Measurements from ENCODE around the gene CPA4. TPM values are rescaled to one million over a fixed set of nuclear protein-coding genes. Genes with fewer than 3 reads are reported as not detected.

The CPA4 gene
- total RNA-seq, 1 experiment from 2014 or later, result 22.1 TPM

DNA sequence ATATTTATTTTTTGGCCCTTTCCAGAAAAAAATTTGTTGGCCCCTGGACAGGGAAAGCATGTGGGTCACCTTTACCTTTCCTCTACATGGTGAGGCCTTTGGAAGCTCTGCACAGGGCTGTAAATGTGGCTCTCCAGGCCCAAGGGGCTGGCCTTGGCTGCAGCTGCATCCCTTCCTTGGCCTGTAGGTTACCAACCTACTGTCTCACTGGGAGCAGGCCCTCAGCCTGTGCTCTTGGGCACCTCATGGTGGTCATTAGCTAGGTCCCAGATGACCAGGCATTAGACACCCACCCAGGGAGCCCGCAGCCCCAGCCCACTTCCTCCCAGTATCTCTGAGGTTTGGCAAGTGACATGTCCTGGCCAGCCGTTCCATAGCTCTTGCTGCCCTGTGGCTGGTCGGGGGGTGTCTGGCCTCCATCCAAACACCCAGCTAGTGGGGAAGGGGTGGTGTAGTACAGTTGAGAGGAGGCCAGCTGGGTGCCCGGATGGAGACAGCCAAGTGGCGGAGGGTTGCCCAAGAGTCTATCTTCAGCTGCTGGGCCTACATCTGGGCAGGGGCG, 44.5 kb downstream of the CPA4 start:
- Histone ChIP-seq H3K27ac (ENCODE audit: low read length) (no peak overlapping the region), H3K4me3 (ENCODE audit: low read length) (no peak overlapping the region), H3K9me3 (ENCODE audit: low read length) (no peaks in the 10 kb centered on the region), H2AFZ (ENCODE audit: low read length) (no peak overlapping the region), H3K27me3 (ENCODE audit: low read length) (no peaks in the 10 kb centered on the region), H3F3A (ENCODE audit: low read length, unreplicated experiment) (no peaks in the 10 kb centered on the region), H3K9ac (ENCODE audit: low read length) (no peak overlapping the region), H3K4me1 (ENCODE audit: insufficient read depth, low read length) (no peaks in the 10 kb centered on the region), H3K79me2 (ENCODE audit: low read length) (no peaks in the 10 kb centered on the region), H4K20me1 (ENCODE audit: low read length) (no peaks in the 10 kb centered on the region), H3K9me2 (replicated peaks; ENCODE audit: low read length) (no peaks in the 10 kb centered on the region), H3K36me3 (ENCODE audit: low read depth, low read length) (no peaks in the 10 kb centered on the region), H3K4me2 (ENCODE audit: low read length) (no peak overlapping the region)
- TF ChIP-seq EZH2 (IDR thresholded peaks at IDR 0.05; ENCODE audit: low read length, unreplicated experiment), result no peak
- no peak for TF ChIP-seq EZH2phosphoT487 (IDR thresholded peaks at IDR 0.05; ENCODE audit: borderline replicate concordance, low read length)
- TF ChIP-seq, protein P1, sequence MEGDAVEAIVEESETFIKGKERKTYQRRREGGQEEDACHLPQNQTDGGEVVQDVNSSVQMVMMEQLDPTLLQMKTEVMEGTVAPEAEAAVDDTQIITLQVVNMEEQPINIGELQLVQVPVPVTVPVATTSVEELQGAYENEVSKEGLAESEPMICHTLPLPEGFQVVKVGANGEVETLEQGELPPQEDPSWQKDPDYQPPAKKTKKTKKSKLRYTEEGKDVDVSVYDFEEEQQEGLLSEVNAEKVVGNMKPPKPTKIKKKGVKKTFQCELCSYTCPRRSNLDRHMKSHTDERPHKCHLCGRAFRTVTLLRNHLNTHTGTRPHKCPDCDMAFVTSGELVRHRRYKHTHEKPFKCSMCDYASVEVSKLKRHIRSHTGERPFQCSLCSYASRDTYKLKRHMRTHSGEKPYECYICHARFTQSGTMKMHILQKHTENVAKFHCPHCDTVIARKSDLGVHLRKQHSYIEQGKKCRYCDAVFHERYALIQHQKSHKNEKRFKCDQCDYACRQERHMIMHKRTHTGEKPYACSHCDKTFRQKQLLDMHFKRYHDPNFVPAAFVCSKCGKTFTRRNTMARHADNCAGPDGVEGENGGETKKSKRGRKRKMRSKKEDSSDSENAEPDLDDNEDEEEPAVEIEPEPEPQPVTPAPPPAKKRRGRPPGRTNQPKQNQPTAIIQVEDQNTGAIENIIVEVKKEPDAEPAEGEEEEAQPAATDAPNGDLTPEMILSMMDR (conservative IDR thresholded peaks at IDR 0.05; ENCODE audit: low read depth, low read length), result no peak
- no TSS peak for BruUV-seq (replicated peaks)
- POLR2A ChIA-PET (ENCODE audit: unreplicated experiment), result no interaction called here
- CTCF ChIA-PET, result no interaction called here
- no peak for ATAC-seq
- no peak for DNase-seq
- intact Hi-C loops (cut with micrococcal nuclease), result no loop called here

DNA sequence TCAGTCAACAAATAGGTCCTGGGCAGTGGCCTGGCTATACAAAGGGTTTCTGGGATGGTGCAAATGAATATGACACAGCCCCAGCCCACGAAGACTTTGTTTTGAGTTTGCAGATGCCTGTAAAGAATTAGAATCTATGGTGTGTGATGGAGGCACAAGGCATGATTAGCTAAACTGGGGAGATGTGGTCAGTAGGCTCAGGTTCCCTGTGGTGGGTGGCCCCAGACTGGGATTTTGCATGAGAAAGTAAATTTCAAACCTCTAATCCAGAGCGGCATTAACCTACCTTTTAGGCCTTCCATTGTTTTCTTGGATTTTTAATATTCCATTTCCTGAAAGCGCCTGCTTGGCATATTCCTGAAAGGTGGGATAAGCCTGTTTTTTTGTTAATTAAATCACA, 45.3 kb downstream of the CPA4 start:
- intact Hi-C loops (cut with micrococcal nuclease), result no loop called here
- H3K4me2 ChIP-seq (ENCODE audit: low read length), result no peak overlapping the region
- no peaks in the 10 kb centered on the region for H3K27me3 ChIP-seq (ENCODE audit: low read length)
- H3K36me3 ChIP-seq (ENCODE audit: low read depth, low read length), result no peaks in the 10 kb centered on the region
- H3K4me1 ChIP-seq (ENCODE audit: insufficient read depth, low read length), result no peaks in the 10 kb centered on the region
- no TSS peak for BruUV-seq (replicated peaks)
- H3K9me2 ChIP-seq (replicated peaks; ENCODE audit: low read length), result no peaks in the 10 kb centered on the region
- H3K79me2 ChIP-seq (ENCODE audit: low read length), result no peaks in the 10 kb centered on the region
- TF ChIP-seq EZH2 (IDR thresholded peaks at IDR 0.05; ENCODE audit: low read length, unreplicated experiment) (no peak), EZH2phosphoT487 (IDR thresholded peaks at IDR 0.05; ENCODE audit: borderline replicate concordance, low read length) (no peak)
- TF ChIP-seq, protein P1 (conservative IDR thresholded peaks at IDR 0.05; ENCODE audit: low read depth, low read length), result no peak
- no peak overlapping the region for H3K4me3 ChIP-seq (ENCODE audit: low read length)
- H2AFZ ChIP-seq (ENCODE audit: low read length), result no peak overlapping the region
- ATAC-seq, result no peak
- DNase-seq, result no peak
- ChIA-PET CTCF (no interaction called here), POLR2A (ENCODE audit: unreplicated experiment) (no interaction called here)
- no peak overlapping the region for H3K27ac ChIP-seq (ENCODE audit: low read length)
- H3K9ac ChIP-seq (ENCODE audit: low read length), result no peak overlapping the region
- no peaks in the 10 kb centered on the region for H3K9me3 ChIP-seq (ENCODE audit: low read length)
- no peaks in the 10 kb centered on the region for H3F3A ChIP-seq (ENCODE audit: low read length, unreplicated experiment)
- no peaks in the 10 kb centered on the region for H4K20me1 ChIP-seq (ENCODE audit: low read length)

DNA sequence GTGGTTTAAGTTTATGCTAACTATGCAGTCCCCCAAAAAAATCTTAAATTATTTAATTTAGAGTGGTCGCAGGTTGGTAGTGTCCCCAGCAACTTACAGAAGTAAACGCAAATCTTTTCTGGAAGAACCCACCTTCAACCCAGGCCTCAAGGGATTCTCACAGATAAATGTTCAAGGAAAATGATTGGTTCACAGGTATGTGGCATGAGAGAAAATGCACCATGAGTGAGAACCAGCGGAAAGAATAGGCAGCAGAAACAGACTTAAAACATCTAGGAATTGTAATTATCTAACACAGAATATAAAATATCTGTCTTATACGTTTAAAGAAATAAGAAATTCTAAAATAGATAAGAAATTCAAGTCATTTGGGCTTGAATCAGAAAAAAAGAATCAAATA, 48.9 kb downstream of the CPA4 start:
- no peak overlapping the region for H2AFZ ChIP-seq (ENCODE audit: low read length)
- H3K79me2 ChIP-seq (ENCODE audit: low read length), result no peaks in the 10 kb centered on the region
- no peaks in the 10 kb centered on the region for H3K36me3 ChIP-seq (ENCODE audit: low read depth, low read length)
- no peak overlapping the region for H3K9ac ChIP-seq (ENCODE audit: low read length)
- ATAC-seq, result no peak
- TF ChIP-seq, protein P1 (conservative IDR thresholded peaks at IDR 0.05; ENCODE audit: low read depth, low read length), result no peak
- no peak for TF ChIP-seq EZH2 (IDR thresholded peaks at IDR 0.05; ENCODE audit: low read length, unreplicated experiment)
- no peak for TF ChIP-seq EZH2phosphoT487 (IDR thresholded peaks at IDR 0.05; ENCODE audit: borderline replicate concordance, low read length)
- no peaks in the 10 kb centered on the region for H3F3A ChIP-seq (ENCODE audit: low read length, unreplicated experiment)
- intact Hi-C loops (cut with micrococcal nuclease), result no loop called here
- no peak for DNase-seq
- H3K9me3 ChIP-seq (ENCODE audit: low read length), result no peaks in the 10 kb centered on the region
- no peak overlapping the region for H3K4me2 ChIP-seq (ENCODE audit: low read length)
- no peaks in the 10 kb centered on the region for H3K9me2 ChIP-seq (replicated peaks; ENCODE audit: low read length)
- no TSS peak for BruUV-seq (replicated peaks)
- no peaks in the 10 kb centered on the region for H4K20me1 ChIP-seq (ENCODE audit: low read length)
- no peak overlapping the region for H3K27ac ChIP-seq (ENCODE audit: low read length)
- H3K27me3 ChIP-seq (ENCODE audit: low read length), result no peaks in the 10 kb centered on the region
- no peaks in the 10 kb centered on the region for H3K4me1 ChIP-seq (ENCODE audit: insufficient read depth, low read length)
- H3K4me3 ChIP-seq (ENCODE audit: low read length), result no peak overlapping the region
- CTCF ChIA-PET, result no interaction called here
- POLR2A ChIA-PET (ENCODE audit: unreplicated experiment), result no interaction called here

Measured in PC-3 (cell line).